GM04504 (cell line): ENCODE results near the gene TNFAIP2.
"Not testable (repeated sequence)": the region's sequence is repeated elsewhere in the genome, so short reads cannot be mapped to it uniquely, and the experiment has no call there.

Experiments
- DNase-seq: peaks from one replicate; pipeline ENCODE4 v3.0.0-alpha.2; 2012; ENCODE audit warnings: low read depth

The TNFAIP2 gene

GRCh38 chr14:103155826-103156394 lies 32.6 kb downstream of the TNFAIP2 start:
- DNase-seq, result no peak

DNA sequence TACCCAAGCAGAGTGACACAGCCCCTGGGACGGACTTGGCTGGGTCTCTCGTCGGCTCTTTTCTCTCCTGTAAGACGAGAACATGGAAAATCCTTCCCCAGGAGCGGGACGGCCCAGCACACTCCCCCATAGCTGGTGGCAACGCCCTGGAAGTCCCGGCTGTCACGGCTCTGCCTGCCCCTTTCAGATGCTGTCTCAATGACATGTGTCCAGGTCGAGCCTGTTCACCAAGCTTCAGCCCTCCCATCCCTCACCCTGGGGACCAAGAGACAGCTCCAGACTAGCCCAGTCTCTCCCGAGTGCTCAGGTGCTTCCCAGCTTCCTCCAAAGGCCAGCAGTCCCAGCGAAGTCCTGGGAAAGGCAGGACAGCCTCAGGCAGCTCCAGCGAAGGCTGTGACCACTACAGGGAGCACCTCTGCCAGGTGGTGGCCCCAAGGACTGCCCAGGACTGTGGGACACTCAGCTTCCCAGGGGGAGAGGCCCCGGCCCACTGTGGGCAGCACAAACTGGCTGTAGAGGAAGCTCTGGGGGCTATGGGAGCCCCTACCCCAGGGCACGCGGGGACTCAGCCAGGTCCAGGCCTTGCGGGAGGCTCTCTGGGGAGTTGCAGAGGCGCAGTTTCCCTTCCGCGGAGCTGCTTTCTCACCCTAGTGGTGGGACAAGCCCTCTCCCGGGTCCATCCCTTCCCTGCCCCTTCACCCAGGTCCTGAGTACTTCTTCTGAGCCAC lies 33.6 kb downstream of the TNFAIP2 start:
- DNase-seq, result no peak

GRCh38 chr14:103157969-103158368 lies 34.7 kb downstream of the TNFAIP2 start:
- DNase-seq, result no peak

DNA sequence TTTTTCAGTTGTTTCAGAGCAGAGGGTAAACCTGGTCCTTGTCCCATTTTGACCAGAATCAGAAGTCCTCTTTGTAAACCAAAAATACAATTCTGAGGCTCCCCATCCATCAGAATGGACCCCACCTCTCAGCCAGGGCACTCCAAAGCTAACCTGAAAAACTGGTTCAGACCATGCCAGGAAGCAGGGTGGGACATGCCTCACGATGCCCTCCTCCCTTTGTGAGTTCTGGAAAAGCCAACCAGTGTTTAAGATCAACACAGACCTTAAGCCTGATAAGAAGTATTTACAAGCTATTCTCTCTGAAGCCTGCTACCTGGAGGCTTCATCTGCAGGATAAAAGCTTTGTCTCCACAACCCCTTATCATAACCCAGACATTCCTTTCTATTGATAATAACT lies 35.4 kb downstream of the TNFAIP2 start:
- no peak for DNase-seq

DNA sequence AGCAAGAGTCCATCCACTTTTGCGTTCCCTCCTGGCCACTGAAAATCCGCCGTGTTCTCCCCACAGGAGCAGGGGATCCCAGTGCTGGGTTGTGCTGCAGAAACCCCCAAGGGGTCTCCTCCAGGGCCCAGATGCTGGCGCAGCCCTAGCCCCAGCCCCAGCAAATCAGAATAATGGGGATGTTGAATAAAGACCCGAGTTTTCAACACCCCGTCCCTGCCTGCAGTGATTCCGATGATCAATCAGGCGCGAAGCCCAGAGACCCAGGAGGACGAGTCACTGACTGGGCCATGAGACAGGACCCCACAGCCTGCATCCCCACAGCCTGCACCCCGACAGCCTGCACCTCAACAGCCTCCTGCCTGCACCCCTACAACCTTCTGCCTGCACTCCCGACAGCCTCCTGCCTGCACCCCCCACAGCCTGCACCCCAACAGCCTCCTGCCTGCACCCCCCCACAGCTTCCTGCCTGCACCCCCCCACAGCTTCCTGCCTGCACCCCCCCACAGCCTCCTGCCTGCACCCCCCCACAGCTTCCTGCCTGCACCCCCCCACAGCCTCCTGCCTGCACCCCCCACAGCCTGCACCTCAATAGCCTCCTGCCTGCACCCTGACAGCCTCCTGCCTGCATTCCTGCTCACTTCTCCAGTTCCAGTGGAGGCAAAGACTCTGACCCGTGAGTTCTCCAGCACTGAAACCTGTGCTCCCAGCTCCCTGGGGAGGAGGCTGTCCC lies 37.2 kb downstream of the TNFAIP2 start:
- DNase-seq, result no peak

DNA sequence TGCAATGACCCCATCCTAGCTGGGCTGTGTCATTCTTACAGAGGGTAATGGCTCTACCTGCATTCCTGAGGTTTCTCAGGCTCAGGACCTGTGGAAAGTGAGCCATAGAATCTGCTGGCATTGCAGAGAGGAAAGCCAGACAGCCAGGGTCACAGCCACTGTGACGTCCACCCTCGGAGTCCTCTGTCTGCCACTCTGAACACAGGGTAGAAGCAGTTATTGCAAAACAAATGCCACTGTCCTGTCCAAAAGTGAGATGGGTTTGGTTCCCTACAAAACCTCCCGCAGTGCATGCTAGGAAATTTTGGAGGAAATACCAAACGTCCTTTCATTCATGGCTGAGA lies 37.8 kb downstream of the TNFAIP2 start:
- DNase-seq, result no peak

GRCh38 chr14:103163199-103163598 lies 39.9 kb downstream of the TNFAIP2 start:
- no peak for DNase-seq

DNA sequence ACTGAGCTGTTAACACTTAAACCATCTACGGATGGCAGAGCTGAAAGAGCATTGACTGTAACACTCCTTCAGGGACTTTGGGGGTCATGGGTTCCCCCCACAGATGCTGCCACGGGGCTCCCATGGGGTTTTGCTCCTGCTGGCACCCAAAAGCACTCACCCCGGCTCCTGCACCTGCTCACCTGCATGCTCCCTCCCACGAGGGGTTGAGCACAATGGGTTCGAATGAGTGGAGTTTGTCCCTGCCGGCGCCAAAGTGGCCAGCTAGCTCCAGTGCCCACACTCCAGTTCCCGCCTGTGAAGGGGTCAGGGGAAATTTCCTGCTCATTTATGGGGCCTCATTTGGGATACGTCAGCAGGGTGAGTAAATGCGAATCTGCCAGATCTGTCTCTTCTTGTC lies 40.7 kb downstream of the TNFAIP2 start:
- DNase-seq, result no peak

- DNase-seq, result no peak
Measured at GRCh38 chr14:103164779-103165178, 41.5 kb downstream of the TNFAIP2 start.

GRCh38 chr14:103165323-103165722 lies 42.1 kb downstream of the TNFAIP2 start:
- no peak for DNase-seq

- no peak for DNase-seq
Measured at GRCh38 chr14:103169954-103170353, 46.7 kb downstream of the TNFAIP2 start.

GRCh38 chr14:103171206-103171605 lies 47.9 kb downstream of the TNFAIP2 start:
- DNase-seq, result not testable (repeated sequence)

- no peak for DNase-seq
Measured at GRCh38 chr14:103172921-103173320, 49.7 kb downstream of the TNFAIP2 start.

DNA sequence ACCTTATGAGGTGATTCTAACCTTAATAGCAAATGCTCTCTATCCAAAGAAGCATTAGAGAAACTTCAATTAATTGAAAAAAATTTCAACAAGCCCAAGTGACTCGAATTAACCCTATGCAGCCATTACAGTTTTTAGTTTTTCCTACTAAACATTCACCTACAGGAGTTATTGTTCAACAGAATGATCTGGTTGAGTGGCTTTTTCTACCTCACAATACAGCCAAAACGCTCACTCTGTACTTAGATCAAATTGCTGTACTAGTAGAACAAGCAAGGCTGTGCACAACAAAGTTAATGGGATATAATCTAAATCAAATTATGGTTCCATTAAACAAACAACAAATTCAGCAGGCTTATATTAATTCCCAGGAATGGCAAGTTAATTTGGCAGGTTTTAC lies 50.6 kb downstream of the TNFAIP2 start:
- not testable (repeated sequence) for DNase-seq

- DNase-seq, result not testable (repeated sequence)
Measured at GRCh38 chr14:103176176-103176575, 52.9 kb downstream of the TNFAIP2 start.

GRCh38 chr14:103177376-103177775 lies 54.1 kb downstream of the TNFAIP2 start:
- DNase-seq, result no peak

GRCh38 chr14:103178521-103178920 lies 55.3 kb downstream of the TNFAIP2 start:
- DNase-seq, result no peak

- no peak for DNase-seq
Measured at GRCh38 chr14:103179094-103179493, 55.8 kb downstream of the TNFAIP2 start.

GRCh38 chr14:103180331-103180730 lies 57.1 kb downstream of the TNFAIP2 start:
- no peak for DNase-seq

GRCh38 chr14:103184046-103184445 lies 60.8 kb downstream of the TNFAIP2 start:
- DNase-seq, result no peak

- no peak for DNase-seq
Measured at GRCh38 chr14:103185051-103186029, 62.1 kb downstream of the TNFAIP2 start.

DNA sequence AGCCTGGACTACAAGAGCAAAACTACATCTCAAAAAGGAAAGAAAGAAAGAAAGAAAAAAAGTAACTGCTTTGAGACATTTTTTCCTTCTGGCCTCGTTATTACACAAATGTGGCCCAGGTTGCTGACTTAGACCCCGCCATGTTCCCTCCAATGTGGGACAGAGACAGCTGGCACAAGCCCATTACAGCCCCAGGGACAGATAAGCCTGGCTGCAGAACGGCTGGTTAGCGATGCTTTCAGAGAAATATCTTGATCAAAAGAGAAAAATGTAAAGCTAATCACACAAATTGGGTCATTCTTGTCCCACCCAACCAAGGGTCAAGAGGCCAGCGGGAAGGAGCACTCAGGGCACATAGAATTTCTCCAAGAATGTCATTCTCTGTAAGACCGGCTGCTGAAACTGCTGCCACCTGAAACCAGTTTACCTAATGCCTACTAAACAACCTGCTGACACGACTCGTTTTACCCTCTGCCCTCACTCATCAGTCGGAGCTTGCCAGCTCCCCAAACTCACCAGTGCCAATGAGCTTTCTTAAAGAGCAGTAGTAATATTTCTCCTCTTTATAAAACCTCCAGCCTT lies 63.1 kb downstream of the TNFAIP2 start:
- no peak for DNase-seq
